Stimulated activated CD8-positive, alpha-beta memory T cell treated with anti-CD3 and anti-CD28 coated beads, Interleukin-15, amount 100 ng/mL, for 48 hours (primary cell): ENCODE data around the gene B3GAT1.

Experiments used
- DNase-seq, 2 donors: peaks; one replicate each; pipeline ENCODE4 v3.0.0-alpha.2; 2020; ENCODE audit warnings: low read depth in 2 of 2

B3GAT1 gene

GRCh38 chr11:134441706-134442105 is 29.7 kb upstream of the B3GAT1 start:
- DNase-seq = no peak

DNA sequence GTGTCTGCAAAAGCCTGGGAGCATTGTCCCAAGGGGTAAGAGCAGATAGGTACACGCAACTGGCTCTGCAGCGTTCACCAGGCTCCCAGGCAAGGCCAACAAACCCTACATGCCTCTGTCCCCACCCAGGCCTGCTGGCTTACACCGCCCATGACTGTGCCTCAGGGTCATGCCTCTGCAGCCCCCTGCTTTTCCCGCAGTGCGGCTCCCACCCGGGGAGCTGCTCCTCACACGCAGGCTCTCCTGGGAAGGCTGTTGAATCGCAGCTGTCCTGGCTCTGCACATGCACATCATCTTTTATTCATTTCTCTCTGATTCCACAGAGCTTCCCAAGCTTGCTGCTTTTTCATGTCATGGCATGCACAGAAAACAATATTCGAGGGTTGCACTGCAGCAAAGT is 29.2 kb upstream of the B3GAT1 start:
- no peak for DNase-seq

- DNase-seq = no peak
Measured at GRCh38 chr11:134440851-134441250, 28.8 kb upstream of the B3GAT1 start.

GRCh38 chr11:134438542-134439537 is 26.8 kb upstream of the B3GAT1 start:
- DNase-seq = no peak

- no peak for DNase-seq
Measured at GRCh38 chr11:134437821-134438220, 25.8 kb upstream of the B3GAT1 start.

GRCh38 chr11:134436781-134437180 is 24.7 kb upstream of the B3GAT1 start:
- no peak for DNase-seq

- DNase-seq = no peak
Measured at GRCh38 chr11:134433806-134434205, 21.8 kb upstream of the B3GAT1 start.

GRCh38 chr11:134433251-134433650 is 21.2 kb upstream of the B3GAT1 start:
- no peak for DNase-seq

GRCh38 chr11:134432776-134433175 is 20.7 kb upstream of the B3GAT1 start:
- DNase-seq = no peak

- DNase-seq = no peak
Measured at GRCh38 chr11:134429106-134429505, 17.1 kb upstream of the B3GAT1 start.

GRCh38 chr11:134425816-134426536 is 13.9 kb upstream of the B3GAT1 start:
- DNase-seq = no peak

- DNase-seq = no peak
Measured at GRCh38 chr11:134425413-134425812, 13.4 kb upstream of the B3GAT1 start.

DNA sequence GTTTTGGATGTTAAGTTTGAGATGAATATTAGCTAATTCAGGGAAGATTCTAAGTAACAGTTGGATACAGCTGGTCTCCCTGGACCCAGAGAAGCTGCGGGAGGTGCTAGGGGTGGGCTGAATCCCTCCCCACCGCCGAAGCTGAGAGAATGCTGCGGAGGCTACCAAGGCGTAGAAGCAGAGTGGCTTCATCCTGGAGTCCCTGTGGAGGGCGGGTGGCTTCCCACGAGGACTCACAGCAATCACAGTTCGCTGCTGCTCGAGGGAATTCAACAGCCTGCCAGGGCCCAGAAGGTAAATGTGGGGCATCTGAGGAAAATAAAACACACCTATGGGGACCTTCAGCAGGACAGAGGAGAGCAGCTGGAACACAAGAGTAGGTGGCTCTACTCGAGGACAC is 11.1 kb upstream of the B3GAT1 start:
- no peak for DNase-seq

GRCh38 chr11:134417871-134418840 is 6.1 kb upstream of the B3GAT1 start:
- no peak for DNase-seq

GRCh38 chr11:134416726-134417125 is 4.7 kb upstream of the B3GAT1 start:
- DNase-seq = no peak

GRCh38 chr11:134414766-134415765 is 3.0 kb upstream of the B3GAT1 start:
- DNase-seq = no peak

DNA sequence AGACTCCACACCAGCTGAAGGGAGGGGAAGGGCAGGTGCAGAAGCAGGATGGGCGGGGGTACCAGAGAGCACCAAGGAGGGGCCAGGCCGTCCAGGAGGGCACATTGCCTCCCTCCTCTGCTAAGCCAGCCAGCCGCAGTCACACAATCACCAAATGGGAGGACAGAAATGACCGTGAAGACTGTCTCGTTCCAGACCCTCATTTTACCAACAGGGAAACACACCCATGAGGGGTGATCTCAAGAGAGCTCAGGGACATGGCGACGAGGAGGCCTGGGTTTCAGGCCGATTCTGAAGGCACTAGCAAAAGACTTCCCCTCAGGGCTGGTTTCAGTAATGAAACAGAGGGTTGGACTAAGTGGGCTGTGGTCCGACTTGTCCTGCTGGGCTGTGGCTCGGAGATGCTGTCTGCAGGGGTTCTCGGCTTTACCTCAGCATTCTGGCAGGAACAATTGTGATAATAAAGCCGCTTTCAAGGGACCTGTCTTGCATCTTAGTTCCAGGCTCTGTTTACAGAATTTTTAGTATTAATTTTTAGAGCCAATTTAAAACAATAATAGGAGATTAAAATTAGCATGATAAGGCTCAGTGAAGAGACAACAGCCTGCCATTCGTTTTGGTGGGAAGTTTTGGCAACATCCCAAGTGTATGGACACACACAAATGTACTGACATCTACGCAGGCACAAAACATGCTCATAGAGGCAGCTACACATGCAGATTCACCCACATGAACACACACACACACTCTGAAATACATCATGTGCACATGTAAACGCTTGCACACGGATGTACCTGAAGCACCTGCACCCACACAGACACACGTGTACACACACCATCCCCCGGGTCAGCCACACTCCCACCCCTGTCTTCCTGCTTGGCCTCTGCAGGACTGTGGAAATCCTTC is 2.0 kb upstream of the B3GAT1 start:
- no peak for DNase-seq

- DNase-seq = no peak
Measured at GRCh38 chr11:134413043-134413825, 1.2 kb upstream of the B3GAT1 start.

- DNase-seq = no peak
Measured at GRCh38 chr11:134410766-134411165, 1.3 kb downstream of the B3GAT1 start.
